GM12878 (cell line): ENCODE results near the gene M1AP. TPM values are rescaled to one million over a fixed set of nuclear protein-coding genes. Genes with fewer than 3 reads are reported as not detected.

Experiments
- ATAC-seq: fragments of 200-7000 bp; cut with Tn5 transposase; 3 replicates; pipeline ENCODE4 v1.9.1; 2020; ENCODE audit warnings: mild to moderate bottlenecking, moderate library complexity
- BruUV-seq: library from RNA; stranded (reverse); fragments of 400-500 nt; replicated peaks from 2 replicates; lab custom pipeline; 2021; lab: Mats Ljungman, UMichigan
- CTCF ChIA-PET: fragments of 300-600 bp; sonication (Branson Sonifier 250); formaldehyde crosslinking; extraction: SDS; loops from one replicate; lab custom pipeline; 2021; ENCODE audit warnings: inconsistent platforms; lab: Yijun Ruan, JAX
- POLR2A ChIA-PET: fragments of 350-600 bp; formaldehyde crosslinking; extraction: SDS; loops from one replicate; lab custom pipeline; 2021; ENCODE audit warnings: inconsistent platforms; lab: Charles Lee
- RAD21 ChIA-PET: fragments of 300-600 bp; sonication (Branson Sonifier 250); formaldehyde crosslinking; loops from one replicate; lab custom pipeline; 2023; ENCODE audit warnings: antibody characterized with exemption; ENCODE audit not compliant: unreplicated experiment; lab: Charles Lee
- SMC1A ChIA-PET: fragments of 300-600 bp; sonication (Branson Sonifier 250); formaldehyde crosslinking; loops from one replicate; lab custom pipeline; 2023; ENCODE audit not compliant: unreplicated experiment, uncharacterized antibody; lab: Charles Lee
- DNase-seq: peaks from one replicate; pipeline ENCODE4 v3.0.0-alpha.2; 2011; ENCODE audit warnings: low read depth, low spot score
- FAIRE-seq: peaks from 3 replicates; lab custom pipeline; 2011; peaks lifted over from hg19 to GRCh38; lab: Jason Lieb, UNC
- H2AFZ ChIP-seq: 2 replicates; pipeline ENCODE4 v1.6.0; 2011; ENCODE audit warnings: low read depth, low read length, control low read depth; ENCODE audit not compliant: control insufficient read depth
- H3K27ac ChIP-seq: 2 replicates; pipeline ENCODE4 v1.5.1; 2011; ENCODE audit warnings: control low read depth; ENCODE audit not compliant: control insufficient read depth, insufficient read depth
- H3K27me3 ChIP-seq, 2 experiments: replicated peaks in 1 of 2; 2 replicates each; pipeline versions ENCODE4 v1.6.0 to v1.6.1; 2011; ENCODE audit warnings: low read length in 1 of 2; ENCODE audit not compliant: control insufficient read depth in 2 of 2, insufficient read depth in 2 of 2
- H3K36me3 ChIP-seq, 2 experiments: 2 replicates each; pipeline ENCODE4 v1.5.1; 2011; ENCODE audit warnings: low read length in 1 of 2; ENCODE audit not compliant: control insufficient read depth in 2 of 2, insufficient read depth in 2 of 2
- H3K4me1 ChIP-seq: 2 replicates; pipeline ENCODE4 v1.6.1; 2011; ENCODE audit warnings: mild to moderate bottlenecking, low read length, moderate library complexity, mixed read lengths; ENCODE audit not compliant: control insufficient read depth, insufficient read depth
- H3K4me2 ChIP-seq: 2 replicates; pipeline ENCODE4 v1.6.0; 2011; ENCODE audit warnings: control low read depth; ENCODE audit not compliant: control insufficient read depth, insufficient read depth
- H3K4me3 ChIP-seq: fragments of 200-600 bp; sonication (generic); 2 replicates; pipeline ENCODE4 v1.5.1; 2016
- H3K79me2 ChIP-seq: 2 replicates; pipeline ENCODE4 v1.6.0; 2011; ENCODE audit warnings: low read length; ENCODE audit not compliant: control insufficient read depth, insufficient read depth
- H3K9ac ChIP-seq: 2 replicates; pipeline ENCODE4 v1.8.0; 2011; ENCODE audit warnings: low read length, control low read depth, mixed read lengths; ENCODE audit not compliant: control insufficient read depth, insufficient read depth
- H3K9me3 ChIP-seq: replicated peaks from 3 replicates; pipeline ENCODE4 v1.5.1; 2011; ENCODE audit warnings: mild to moderate bottlenecking, low read length; ENCODE audit not compliant: control insufficient read depth, insufficient read depth
- H4K20me1 ChIP-seq: 2 replicates; pipeline ENCODE4 v1.6.0; 2011; ENCODE audit not compliant: control insufficient read depth, insufficient read depth
- BHLHE40 ChIP-seq, 2 experiments: fragments of 450-650 bp in 1 of 2; IDR thresholded peaks; 2 replicates each; pipeline ENCODE4 v1.6.1; 2011 to 2017; ENCODE audit warnings: low read depth in 2 of 2, borderline replicate concordance in 1 of 2, improper control_type of control experiment in 1 of 2, low read length in 1 of 2, mild to moderate bottlenecking in 1 of 2
- DPF2 ChIP-seq: fragments of 450-650 bp; IDR thresholded peaks from 2 replicates; pipeline ENCODE4 v1.6.1; 2017; ENCODE audit warnings: mild to moderate bottlenecking
- IKZF1 ChIP-seq: fragments of 450-650 bp; conservative IDR thresholded peaks from 2 replicates; pipeline ENCODE4 v1.6.1; 2017; ENCODE audit warnings: antibody characterized with exemption, mild to moderate bottlenecking
- IKZF2 ChIP-seq, 2 experiments: fragments of 450-650 bp; IDR thresholded peaks; 2 replicates each; pipeline ENCODE4 v1.6.1; 2017; ENCODE audit warnings: mild to moderate bottlenecking in 2 of 2, moderate library complexity in 2 of 2
- MEF2B ChIP-seq: fragments of 450-650 bp; IDR thresholded peaks from 2 replicates; pipeline ENCODE4 v1.6.1; 2018; ENCODE audit warnings: mild to moderate bottlenecking, moderate library complexity; ENCODE audit not compliant: partially characterized antibody, poor library complexity, severe bottlenecking
- MLLT1 ChIP-seq: fragments of 450-650 bp; IDR thresholded peaks from 2 replicates; pipeline ENCODE4 v1.6.1; 2016; ENCODE audit warnings: mild to moderate bottlenecking
- MTA2 ChIP-seq: fragments of 450-650 bp; IDR thresholded peaks from 2 replicates; pipeline ENCODE4 v1.6.1; 2016; ENCODE audit warnings: low read depth, mild to moderate bottlenecking, moderate library complexity
- NFIC ChIP-seq: IDR thresholded peaks from 2 replicates; pipeline ENCODE4 v1.6.1; 2012; ENCODE audit warnings: low read depth, mild to moderate bottlenecking, inconsistent platforms, low read length, moderate library complexity
- RB1 ChIP-seq: fragments of 450-650 bp; formaldehyde crosslinking; IDR thresholded peaks from 2 replicates; pipeline ENCODE4 v1.6.1; 2017; ENCODE audit warnings: mild to moderate bottlenecking, borderline replicate concordance
- RELB ChIP-seq: fragments of 450-650 bp; IDR thresholded peaks from 2 replicates; pipeline ENCODE4 v1.6.1; 2017; ENCODE audit warnings: low read depth, mild to moderate bottlenecking, moderate library complexity
- SIN3A ChIP-seq: IDR thresholded peaks from 2 replicates; pipeline ENCODE4 v1.6.1; 2012; ENCODE audit warnings: low read depth, low read length, improper control_type of control experiment
- SMC3 ChIP-seq: IDR thresholded peaks from 2 replicates; pipeline ENCODE4 v1.6.1; 2011; ENCODE audit warnings: low read length, improper control_type of control experiment, borderline replicate concordance
- SPI1 ChIP-seq: IDR thresholded peaks from 2 replicates; pipeline ENCODE4 v1.6.1; 2011; ENCODE audit warnings: low read depth, mild to moderate bottlenecking, low read length, moderate library complexity, borderline replicate concordance; ENCODE audit not compliant: insufficient read depth
- WGBS: methylation state at CpG from one replicate; pipeline ENCODE4 v1.1.6; 2016; ENCODE audit warnings: low lambda C conversion rate; ENCODE audit not compliant: insufficient replicate concordance, insufficient coverage; ENCODE audit errors: missing lambda C conversion rate; 5-methylcytosine and 5-hydroxymethylcytosine counted together
- in situ Hi-C: fragments of 300-500 bp; cut with MboI; formaldehyde crosslinking; loops from 9 replicates; pipeline ENCODE4 v1.14.3; 2018; ENCODE audit warnings: mixed read lengths
- intact Hi-C: fragments of 100-400 bp; cut with micrococcal nuclease; formaldehyde crosslinking; loops from one replicate; pipeline ENCODE4 v1.14.2; 2022; ENCODE audit not compliant: unreplicated experiment
- polyA plus RNA-seq, 11 experiments: library from polyadenylated mRNA; depleted of rRNA in 4 of 11; unstranded in 6 of 11; stranded (reverse) in 5 of 11; fragments of >200 nt; fragmentation: Nextera tagmentation in 4 of 11; fragmentation: Illumina TruSeq in 1 of 11; extraction: Ambion mirVana in 4 of 11; extraction: Trizol in 1 of 11; gene quantifications; 1 replicate in 1 of 11; 2 replicates in 10 of 11; pipeline versions ENCODE4 v1.2.1 to v1.2.3, GENCODE V29; 2011 to 2016; ENCODE audit warnings: inconsistent platforms in 2 of 11, missing spikeins in 2 of 11, low read depth in 1 of 11
- total RNA-seq, 4 experiments: library from RNA; depleted of rRNA in 3 of 4; stranded (reverse); fragments of >200 nt in 3 of 4; fragmentation: Illumina TruSeq in 1 of 4; extraction: Trizol in 1 of 4; gene quantifications; 2 replicates each; pipeline versions ENCODE4 v1.2.1 to v1.2.3, GENCODE V29; 2013 to 2021

The M1AP gene
- total and polyA plus RNA-seq, 10 of the 15 experiments (the other 5 are each of a cell fraction or from before 2014, with no cell fraction given), result 0.04 to 0.32 (median 0.16) TPM; not detected in 4

- H2AFZ ChIP-seq, result no peak overlapping the region
- H3K79me2 ChIP-seq, result no peaks in the 10 kb centered on the region
- no peaks in the 10 kb centered on the region for H3K9me3 ChIP-seq
- H3K27ac ChIP-seq, result peak overlapping the region; percentile 77; the same call in 1 of the 2 replicates
- no peak for TF ChIP-seq SMC3
- 0 out of 2 replicates have a peak, but pooled peaks have one; percentile 23 for TF ChIP-seq MLLT1
- TF ChIP-seq, all 136 proteins: peak for 1
- WGBS, result 97% methylated on average over 5 of the region's 5 CpGs
- ChIA-PET POLR2A (interaction anchor here (1.4 to 25.0 kb wide), 7 partner anchors 9 to 74 kb away, joined by 3 to 441 read pairs (median 14); partner anchors contain the start of genes DOK1 and LOXL3), SMC1A (interaction anchor here (1.0 to 16.6 kb wide), 13 partner anchors 9 to 85 kb away, joined by 3 to 371 read pairs (median 9); partner anchors contain the start of genes CCDC142, LOXL3 and TTC31), RAD21 (interaction anchor here (0.8 to 7.5 kb wide), 10 partner anchors 9 to 111 kb away, joined by 3 to 94 read pairs (median 8); partner anchors contain the start of genes AUP1, HTRA2, LOXL3 and WBP1), CTCF (interaction anchor here (0.6 to 17.4 kb wide), 12 partner anchors 8 to 85 kb away, joined by 3 to 281 read pairs (median 6); partner anchors contain the start of genes CCDC142, PCGF1 and TTC31)
- FAIRE-seq (no peak), ATAC-seq (no peak), DNase-seq (no peak)
- no peaks in the 10 kb centered on the region for H3K36me3 ChIP-seq
- H3K27me3 ChIP-seq, result no peaks in the 10 kb centered on the region
- H3K9ac ChIP-seq, result no peak overlapping the region
- BruUV-seq, result no TSS peak
- no peak overlapping the region for H3K4me3 ChIP-seq
- H3K4me2 ChIP-seq, result no peak overlapping the region
- H4K20me1 ChIP-seq, result no peaks in the 10 kb centered on the region
- in situ Hi-C loops (no loop called here), intact Hi-C loops (no loop called here)
- peaks cover 63% of the 10 kb centered on the region for H3K4me1 ChIP-seq
These were observed 80.2 kb downstream of the M1AP start for GRCh38 chr2:74567881-74568280.

GRCh38 chr2:74566754-74567085 lies 81.4 kb downstream of the M1AP start:
- H3K9me3 ChIP-seq, result no peaks in the 10 kb centered on the region
- peak overlapping the region; percentile 77 for H3K27ac ChIP-seq
- RAD21 ChIA-PET, result interaction anchor here (0.7 to 7.5 kb wide), 14 partner anchors 10 to 146 kb away, joined by 3 to 94 read pairs (median 4); partner anchors contain the start of genes AUP1, C2orf81, CCDC142 and HTRA2
- SMC1A ChIA-PET, result interaction anchor here (0.8 to 16.6 kb wide), 14 partner anchors 8 to 63 kb away, joined by 3 to 371 read pairs (median 7); partner anchors contain the start of genes DQX1 and LOXL3
- CTCF ChIA-PET, result interaction anchor here (0.9 to 17.4 kb wide), 16 partner anchors 9 to 176 kb away, joined by 3 to 281 read pairs (median 6); partner anchors contain the start of genes CCDC142, SEMA4F and TTC31
- no peaks in the 10 kb centered on the region for H3K79me2 ChIP-seq
- in situ Hi-C loops, result no loop called here
- ATAC-seq, result peak; percentile 59
- peak overlapping the region; percentile 60; the same call in 1 of the 2 replicates for H3K4me2 ChIP-seq
- FAIRE-seq, result peak; percentile 52
- no peaks in the 10 kb centered on the region for H3K36me3 ChIP-seq
- intact Hi-C loops, result no loop called here
- no peak overlapping the region for H3K9ac ChIP-seq
- H3K4me1 ChIP-seq, result peaks cover 57% of the 10 kb centered on the region
- no peaks in the 10 kb centered on the region for H3K27me3 ChIP-seq
- DNase-seq, result no peak
- BruUV-seq, result no TSS peak
- POLR2A ChIA-PET, result interaction anchor here (0.9 to 25.0 kb wide), 8 partner anchors 11 to 146 kb away, joined by 4 to 441 read pairs (median 12); partner anchors contain the start of genes AUP1, C2orf81, DOK1 and HTRA2
- peak overlapping the region; percentile 76 for H2AFZ ChIP-seq
- no peaks in the 10 kb centered on the region for H4K20me1 ChIP-seq
- H3K4me3 ChIP-seq, result no peak overlapping the region; the same call in 1 of the 2 replicates
- TF ChIP-seq SIN3A (no peak), DPF2 (0 out of 2 replicates have a peak, but pooled peaks have one; percentile 15), NFIC (no peak), MTA2 (peak; percentile 64), RELB (peak; percentile 73), SPI1 (peak; percentile 65; the same call in 1 of the 2 replicates), RB1 (0 out of 2 replicates have a peak, but pooled peaks have one; percentile 26), IKZF1 (peak; percentile 77), BHLHE40 (IDR thresholded peaks at IDR 0.05; ENCODE audit: borderline replicate concordance in 1 of 2, low read depth in 2 of 2, low read length in 1 of 2) (no peak), IKZF2 (IDR thresholded peaks at IDR 0.05) (peak; percentile 70 to 82; a peak in 3 of 4 replicates), MEF2B (peak; percentile 73)
